OCI-LY3 (cell line): ENCODE measurements around the gene SLC35D3.
A peak's percentile ranks its signal among the peaks of the same experiment; 100 is the strongest.

Source experiments
- H2AFZ ChIP-seq: fragments of 200-600, 300-600 bp; shearing (Covaris generic); 2 replicates; pipeline ENCODE4 v1.6.0; 2014; ENCODE audit warnings: antibody characterized with exemption, low read depth, low read length
- H3K27ac ChIP-seq: fragments of 200-600, 300-600 bp; sonication (generic); 2 replicates; pipeline ENCODE4 v1.5.1; 2014; ENCODE audit warnings: mild to moderate bottlenecking, low read length, moderate library complexity, mixed read lengths
- H3K27me3 ChIP-seq: fragments of 200-600, 300-600 bp; sonication (generic); 2 replicates; pipeline ENCODE4 v1.6.1; 2014; ENCODE audit warnings: low read depth, low read length, mixed read lengths
- H3K36me3 ChIP-seq: fragments of 200-600, 300-600 bp; sonication (generic); replicated peaks from 2 replicates; pipeline ENCODE3; 2014; ENCODE audit warnings: low read depth, low read length, mixed read lengths
- H3K4me1 ChIP-seq: fragments of 300-600, 200-600 bp; sonication (generic); 2 replicates; pipeline ENCODE4 v1.6.1; 2014; ENCODE audit warnings: low read length, mixed read lengths
- H3K4me2 ChIP-seq: fragments of 200-600, 300-600 bp; sonication (generic); 2 replicates; pipeline ENCODE4 v1.6.1; 2014; ENCODE audit warnings: low read length, mixed read lengths
- H3K4me3 ChIP-seq: fragments of 300-600, 200-600 bp; sonication (generic); 2 replicates; pipeline ENCODE4 v1.5.1; 2014; ENCODE audit warnings: antibody characterized with exemption, mild to moderate bottlenecking, low read length, moderate library complexity
- H3K79me2 ChIP-seq: fragments of 300-600, 200-600 bp; shearing (Covaris generic); 2 replicates; pipeline ENCODE4 v1.6.1; 2014; ENCODE audit warnings: mild to moderate bottlenecking, low read length, mixed read lengths
- H3K9ac ChIP-seq: fragments of 300-600, 200-600 bp; shearing (Covaris generic); 2 replicates; pipeline ENCODE4 v1.6.0; 2014; ENCODE audit warnings: mild to moderate bottlenecking, low read length, moderate library complexity
- H3K9me3 ChIP-seq: fragments of 200-600, 300-600 bp; shearing (Covaris generic); 2 replicates; pipeline ENCODE4 v1.6.1; 2014; ENCODE audit warnings: low read length, mixed read lengths; ENCODE audit not compliant: insufficient read depth
- H4K20me1 ChIP-seq: fragments of 200-600, 300-600 bp; sonication (generic); 2 replicates; pipeline ENCODE4 v1.6.1; 2016; ENCODE audit warnings: low read length, mixed read lengths; ENCODE audit not compliant: insufficient read depth
- CTCF ChIP-seq: fragments of 200-600, 300-600 bp; sonication (generic); IDR thresholded peaks from 2 replicates; pipeline ENCODE4 v1.5.1; 2014; ENCODE audit warnings: antibody characterized with exemption, low read length, low read depth
- EZH2phosphoT487 ChIP-seq: fragments of 200-600 bp; shearing (Covaris generic); IDR thresholded peaks from 2 replicates; pipeline ENCODE4 v1.6.1; 2018; ENCODE audit warnings: antibody characterized with exemption, mixed run types, low read depth

Gene SLC35D3

DNA sequence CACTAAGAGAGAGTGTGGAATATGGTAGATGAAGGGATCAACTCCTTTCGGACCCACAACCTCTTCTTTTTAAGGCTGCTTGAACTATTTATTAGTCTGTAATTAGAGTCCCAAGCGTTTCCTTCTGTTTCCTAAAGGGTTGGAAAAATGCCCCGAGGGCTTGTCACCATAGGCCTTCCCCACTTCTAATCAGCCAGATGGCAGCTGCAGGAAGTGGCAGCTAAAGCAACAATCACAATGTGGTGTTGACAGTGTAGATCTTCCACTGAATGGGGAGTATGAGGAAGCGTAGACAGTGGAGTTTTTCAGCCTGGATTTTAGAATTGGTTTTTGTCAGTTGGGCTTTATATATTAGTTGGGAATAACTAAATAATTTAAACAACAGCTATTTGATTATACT is 40.6 kb downstream of the SLC35D3 start:
- no peaks in the 10 kb centered on the region for H4K20me1 ChIP-seq
- H3K36me3 ChIP-seq, result no peaks in the 10 kb centered on the region
- TF ChIP-seq CTCF (no peak), EZH2phosphoT487 (no peak)
- H3K9me3 ChIP-seq, result no peaks in the 10 kb centered on the region
- no peak overlapping the region for H2AFZ ChIP-seq
- no peaks in the 10 kb centered on the region; the same call in 1 of the 2 replicates for H3K4me1 ChIP-seq
- no peaks in the 10 kb centered on the region for H3K79me2 ChIP-seq
- H3K9ac ChIP-seq, result no peak overlapping the region
- H3K4me2 ChIP-seq, result no peak overlapping the region
- no peaks in the 10 kb centered on the region for H3K27me3 ChIP-seq
- H3K4me3 ChIP-seq, result no peak overlapping the region
- no peak overlapping the region for H3K27ac ChIP-seq

- Histone ChIP-seq H3K4me2 (no peak overlapping the region), H3K4me1 (no peaks in the 10 kb centered on the region; the same call in 1 of the 2 replicates), H3K27ac (no peak overlapping the region), H4K20me1 (no peaks in the 10 kb centered on the region), H2AFZ (no peak overlapping the region), H3K9me3 (no peaks in the 10 kb centered on the region), H3K9ac (no peak overlapping the region), H3K4me3 (no peak overlapping the region), H3K36me3 (no peaks in the 10 kb centered on the region), H3K79me2 (no peaks in the 10 kb centered on the region), H3K27me3 (no peaks in the 10 kb centered on the region)
- no peak for TF ChIP-seq EZH2phosphoT487
- no peak for TF ChIP-seq CTCF
Measured at GRCh38 chr6:136963259-136963658, 41.2 kb downstream of the SLC35D3 start.

DNA sequence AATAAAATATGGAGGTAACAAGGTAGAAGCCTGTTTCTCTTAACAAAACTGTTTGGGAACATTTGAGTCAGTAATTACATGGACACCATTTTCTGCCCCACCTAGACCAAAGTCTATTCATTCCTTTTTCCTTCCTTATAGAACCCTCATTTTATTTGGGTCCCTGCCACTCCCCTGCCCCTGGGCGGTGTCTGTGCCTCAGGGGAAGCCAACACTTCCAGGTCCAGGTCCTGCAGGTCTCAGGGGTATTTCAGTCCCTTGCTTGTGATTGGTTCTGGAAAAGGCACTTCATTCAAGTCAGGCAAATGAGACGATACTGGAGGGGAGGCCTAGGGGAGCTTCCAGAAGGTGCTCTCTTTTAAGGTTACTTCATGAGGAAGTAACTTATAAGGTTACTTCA is 42.3 kb downstream of the SLC35D3 start:
- H3K36me3 ChIP-seq, result no peaks in the 10 kb centered on the region
- TF ChIP-seq CTCF (no peak), EZH2phosphoT487 (no peak)
- no peak overlapping the region for H3K9ac ChIP-seq
- no peaks in the 10 kb centered on the region for H3K9me3 ChIP-seq
- no peaks in the 10 kb centered on the region for H3K79me2 ChIP-seq
- no peaks in the 10 kb centered on the region; the same call in 1 of the 2 replicates for H3K4me1 ChIP-seq
- no peak overlapping the region for H3K4me3 ChIP-seq
- H4K20me1 ChIP-seq, result no peaks in the 10 kb centered on the region
- H2AFZ ChIP-seq, result no peak overlapping the region
- H3K4me2 ChIP-seq, result no peak overlapping the region
- no peaks in the 10 kb centered on the region for H3K27me3 ChIP-seq
- no peak overlapping the region for H3K27ac ChIP-seq

- H3K27ac ChIP-seq, result no peak overlapping the region
- peak; percentile 68 for TF ChIP-seq CTCF
- no peak for TF ChIP-seq EZH2phosphoT487
- no peaks in the 10 kb centered on the region; the same call in 1 of the 2 replicates for H3K4me1 ChIP-seq
- no peaks in the 10 kb centered on the region for H4K20me1 ChIP-seq
- peak overlapping the region; percentile 78 for H3K4me2 ChIP-seq
- H3K36me3 ChIP-seq, result no peaks in the 10 kb centered on the region
- H3K9me3 ChIP-seq, result no peaks in the 10 kb centered on the region
- no peaks in the 10 kb centered on the region for H3K79me2 ChIP-seq
- H3K27me3 ChIP-seq, result no peaks in the 10 kb centered on the region
- peak overlapping the region; percentile 98 for H2AFZ ChIP-seq
- H3K4me3 ChIP-seq, result peak overlapping the region; percentile 81
- H3K9ac ChIP-seq, result peak overlapping the region; percentile 42; the same call in 1 of the 2 replicates
Measured at GRCh38 chr6:136967876-136968752, 46.0 kb downstream of the SLC35D3 start.
